ENCODE data around the gene RHBDD1.

- TF ChIP-seq RAD21 (IDR thresholded peaks at IDR 0.05; ENCODE audit: low read length) (no peak), EP300 (IDR thresholded peaks at IDR 0.05; ENCODE audit: borderline replicate concordance in 1 of 2, low read depth in 1 of 2, low read length in 1 of 2) (no peak), FOXM1 (IDR thresholded peaks at IDR 0.05; ENCODE audit: low read depth) (no peak), POLR2AphosphoS5 (IDR thresholded peaks at IDR 0.05; ENCODE audit: low read depth, low read length) (no peak), TAF1 (IDR thresholded peaks at IDR 0.05; ENCODE audit: borderline replicate concordance, low read depth, low read length) (no peak), YY1 (IDR thresholded peaks at IDR 0.05; ENCODE audit: low read depth) (no peak)
Measured at GRCh38 chr2:226877491-226877890, 41.6 kb downstream of the RHBDD1 start.

All from SK-N-SH (cell line).